GM18867 (cell line): ENCODE measurements around the gene CT55.
"Not testable (repeated sequence)": the region's sequence is repeated elsewhere in the genome, so short reads cannot be mapped to it uniquely, and the experiment has no call there.

Experiments
- ATAC-seq: cut with Tn5 transposase; IDR thresholded peaks from one replicate; pipeline ENCODE4 v1.9.1; 2021; ENCODE audit warnings: mild to moderate bottlenecking, moderate library complexity; ENCODE audit not compliant: unreplicated experiment

CT55 gene, protein sequence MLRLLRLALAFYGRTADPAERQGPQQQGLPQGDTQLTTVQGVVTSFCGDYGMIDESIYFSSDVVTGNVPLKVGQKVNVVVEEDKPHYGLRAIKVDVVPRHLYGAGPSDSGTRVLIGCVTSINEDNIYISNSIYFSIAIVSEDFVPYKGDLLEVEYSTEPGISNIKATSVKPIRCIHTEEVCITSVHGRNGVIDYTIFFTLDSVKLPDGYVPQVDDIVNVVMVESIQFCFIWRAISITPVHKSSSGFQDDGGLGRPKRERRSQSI

DNA sequence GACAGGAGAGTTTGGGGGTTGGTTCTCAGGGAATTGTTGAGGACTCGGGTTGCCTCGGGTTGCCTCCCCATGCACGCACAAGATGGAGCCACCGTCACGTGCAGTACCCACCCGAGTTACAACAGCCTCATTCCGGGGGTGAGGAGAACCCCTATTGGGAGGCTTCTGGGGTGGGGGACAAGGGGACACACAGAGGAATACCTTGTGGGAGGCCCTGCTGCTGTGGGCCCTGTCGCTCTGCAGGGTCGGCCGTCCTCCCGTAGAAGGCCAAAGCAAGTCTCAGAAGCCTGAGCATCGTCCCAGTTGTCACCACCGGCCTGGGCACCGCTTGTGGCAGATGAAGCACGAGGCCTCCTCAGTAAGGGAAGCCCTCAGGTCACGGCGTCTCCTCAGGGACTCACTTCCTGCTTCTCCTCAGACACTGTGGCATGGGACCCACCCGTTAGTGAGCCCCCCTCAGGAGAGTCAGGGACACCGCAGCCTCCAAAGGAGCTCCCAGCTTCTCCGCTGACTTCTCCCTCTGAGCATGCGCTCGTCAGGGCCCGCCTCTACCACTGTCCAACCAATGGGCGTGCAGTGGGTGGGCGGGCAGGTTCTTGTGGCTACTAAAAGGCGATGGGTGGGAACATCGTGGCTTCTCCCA lies at the start of gene CT55:
Gene CT55, minus strand, starts transcription at position 522 of the 643 bp plus-strand sequence. Its CDS starts 227 bp downstream, at position 295.
- ATAC-seq, result no peak

DNA sequence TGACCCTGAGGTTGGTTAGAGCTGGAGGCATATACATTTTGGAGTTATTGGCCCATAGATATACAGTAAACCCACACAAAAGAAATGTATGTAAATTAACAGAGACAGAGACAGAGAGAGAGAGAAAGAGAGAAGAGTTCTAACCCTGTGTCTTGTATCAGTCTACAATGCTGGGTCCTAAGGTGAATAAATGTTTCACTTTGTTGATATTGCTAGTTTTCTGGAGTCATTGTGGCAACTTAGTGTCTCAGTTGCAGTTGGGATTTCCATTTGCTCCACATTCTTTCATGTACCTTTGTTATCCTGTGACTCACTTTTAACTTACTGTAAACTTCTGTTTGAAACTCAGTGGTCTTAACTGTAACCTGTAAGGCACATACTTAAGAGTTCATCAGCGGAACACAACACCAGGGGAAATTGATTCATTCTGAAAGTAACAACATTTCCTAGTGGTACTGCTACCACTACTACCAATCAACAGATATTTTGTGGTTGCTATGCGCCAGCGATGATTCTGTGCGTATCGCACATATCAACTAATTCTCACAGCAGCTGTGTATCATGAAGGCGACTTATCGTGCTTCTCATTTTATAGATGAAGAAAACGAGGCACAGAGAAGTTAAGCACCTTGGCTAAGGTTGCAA lies 42.1 kb upstream of the CT55 start:
- peak; percentile 86 for ATAC-seq

DNA sequence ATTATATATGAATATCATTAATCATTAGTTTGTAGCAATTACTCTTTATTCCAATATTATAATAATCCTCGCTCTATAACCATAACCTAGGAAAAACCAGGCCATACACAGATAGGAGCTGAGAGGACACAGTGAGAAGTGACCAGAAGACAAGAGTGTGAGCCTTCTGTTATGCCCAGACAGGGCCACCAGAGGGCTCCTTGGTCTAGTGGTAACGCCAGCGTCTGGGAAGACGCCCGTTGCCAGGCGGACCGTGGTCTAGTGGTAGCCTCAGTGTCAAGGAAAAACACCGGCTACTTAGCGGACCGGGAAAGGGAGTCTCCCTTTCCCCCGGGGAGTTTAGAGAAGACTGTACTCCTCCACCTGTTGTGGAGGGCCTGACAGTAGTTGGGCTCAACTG lies 35.2 kb upstream of the CT55 start:
- ATAC-seq, result not testable (repeated sequence)

DNA sequence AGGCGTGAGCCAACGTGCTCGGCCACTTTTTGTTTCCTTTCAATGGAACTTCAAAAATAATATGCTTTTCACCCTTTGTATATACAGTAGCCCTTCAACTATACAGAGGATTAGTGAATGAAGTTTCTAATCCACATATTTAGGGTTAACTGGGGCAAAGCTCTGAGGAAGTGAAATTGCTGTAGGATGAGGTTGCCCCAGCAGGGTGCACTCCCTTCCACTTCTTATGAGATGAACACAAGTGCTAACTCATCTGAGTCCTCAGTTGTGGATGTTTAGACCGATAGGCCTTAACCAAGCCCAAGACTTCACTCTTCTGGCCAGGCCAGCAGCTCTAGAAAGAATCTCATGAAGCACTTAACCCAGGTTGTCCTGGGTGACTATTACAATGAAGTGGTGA lies 29.1 kb upstream of the CT55 start:
- no peak for ATAC-seq

DNA sequence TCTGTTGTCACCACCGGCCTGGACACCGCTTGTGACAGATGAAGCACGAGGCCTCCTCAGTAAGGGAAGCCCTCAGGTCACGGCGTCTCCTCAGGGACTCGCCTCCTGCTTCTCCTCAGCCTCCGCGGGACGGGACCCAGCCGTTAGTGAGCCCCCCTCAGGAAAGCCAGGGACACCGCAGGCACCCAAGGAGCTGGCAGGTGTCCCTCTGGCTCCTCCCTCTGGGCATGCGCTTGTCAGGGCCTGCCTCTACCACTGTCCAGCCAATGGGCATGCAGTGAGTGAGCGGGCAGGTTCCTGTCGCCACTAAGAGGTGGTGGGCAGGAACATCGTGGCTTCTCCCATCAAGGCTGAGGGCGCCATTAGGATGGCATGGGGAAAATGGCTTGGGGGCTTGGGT lies 23.5 kb upstream of the CT55 start:
- ATAC-seq, result no peak

DNA sequence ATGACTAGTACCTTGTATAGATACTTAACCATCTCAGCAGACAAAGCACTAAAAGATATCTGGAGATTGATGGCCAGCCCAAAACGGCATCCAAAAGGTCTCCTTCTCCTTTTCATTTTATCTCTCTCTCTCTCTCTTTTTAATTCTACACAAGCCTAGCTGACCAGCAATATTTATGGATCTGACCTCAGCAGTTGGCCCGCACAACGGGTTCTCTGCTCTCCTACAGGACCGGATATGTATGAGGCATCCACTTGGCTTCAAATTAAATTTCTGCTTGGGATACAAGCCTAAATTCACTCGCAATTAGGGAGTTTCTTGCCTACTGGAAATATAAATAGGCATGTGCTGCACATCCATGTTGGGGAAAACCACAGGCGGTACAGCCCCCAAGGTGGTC lies 22.5 kb upstream of the CT55 start:
- ATAC-seq, result no peak

DNA sequence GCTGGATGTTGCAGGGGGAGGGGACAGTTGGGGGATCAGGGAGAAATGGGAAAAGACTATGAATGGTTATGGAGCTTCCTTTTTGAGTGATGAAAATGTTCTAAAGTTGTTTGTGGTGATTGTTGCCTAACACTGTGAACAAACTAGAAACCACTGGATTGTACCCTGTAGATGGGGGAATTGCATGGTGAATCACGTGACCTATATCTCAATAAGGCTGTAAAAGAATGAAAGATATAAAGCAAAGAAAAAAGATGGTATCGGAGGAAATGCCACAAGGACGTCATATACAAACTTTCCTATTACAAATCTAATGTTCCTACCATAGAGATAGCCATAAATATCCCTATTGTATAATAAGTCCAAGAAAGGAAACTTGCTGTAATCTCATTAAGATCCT lies 20.6 kb upstream of the CT55 start:
- no peak for ATAC-seq

DNA sequence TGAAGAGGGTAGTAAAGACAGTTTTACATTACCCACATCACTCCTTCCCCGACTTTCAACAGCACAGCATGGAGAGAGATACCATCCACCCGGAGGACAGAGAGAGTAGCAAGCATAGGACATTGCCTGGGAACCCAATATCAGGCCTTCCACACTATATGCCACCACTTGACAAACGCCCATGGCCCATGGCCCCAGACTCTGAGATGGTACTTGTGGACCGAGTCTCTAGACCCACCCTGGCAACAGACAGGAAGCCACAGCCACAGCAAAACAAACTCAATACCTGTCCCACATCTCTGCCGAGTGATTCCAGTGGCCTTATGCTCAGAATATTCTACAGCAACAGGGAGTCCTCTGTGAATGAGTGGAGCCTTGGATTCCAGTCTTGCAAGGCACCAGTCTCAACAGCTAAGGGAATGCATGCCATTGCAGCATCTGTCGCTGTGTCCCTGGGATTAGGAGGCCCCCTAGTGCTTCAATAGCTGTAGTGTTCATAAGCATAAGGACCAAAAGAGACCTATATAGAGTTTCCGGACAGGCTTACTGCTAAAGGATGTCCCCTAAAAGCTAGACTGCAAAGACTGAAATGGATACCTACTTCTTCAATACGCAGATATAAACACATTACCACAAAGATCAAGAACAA lies 14.7 kb upstream of the CT55 start:
- peak; percentile 94 for ATAC-seq

DNA sequence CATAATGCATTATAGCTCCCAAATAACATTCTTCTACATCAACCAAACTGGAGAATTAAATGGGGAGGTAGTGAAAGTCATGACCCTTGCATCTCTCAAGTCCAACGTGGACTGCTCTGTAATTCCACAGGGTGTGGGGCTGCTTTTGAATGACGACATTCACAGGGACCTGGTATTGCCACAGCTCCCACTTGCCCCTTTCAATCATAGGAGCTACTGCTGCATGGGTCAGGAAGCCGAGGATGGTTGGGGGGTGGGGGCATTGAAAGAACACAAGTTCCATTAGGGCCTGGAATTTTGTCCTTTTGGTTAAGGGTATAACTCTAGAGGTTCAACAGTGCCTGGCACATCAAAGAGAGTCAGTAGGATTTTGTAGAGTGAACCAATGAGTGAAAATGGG lies 7.4 kb upstream of the CT55 start:
- no peak for ATAC-seq

DNA sequence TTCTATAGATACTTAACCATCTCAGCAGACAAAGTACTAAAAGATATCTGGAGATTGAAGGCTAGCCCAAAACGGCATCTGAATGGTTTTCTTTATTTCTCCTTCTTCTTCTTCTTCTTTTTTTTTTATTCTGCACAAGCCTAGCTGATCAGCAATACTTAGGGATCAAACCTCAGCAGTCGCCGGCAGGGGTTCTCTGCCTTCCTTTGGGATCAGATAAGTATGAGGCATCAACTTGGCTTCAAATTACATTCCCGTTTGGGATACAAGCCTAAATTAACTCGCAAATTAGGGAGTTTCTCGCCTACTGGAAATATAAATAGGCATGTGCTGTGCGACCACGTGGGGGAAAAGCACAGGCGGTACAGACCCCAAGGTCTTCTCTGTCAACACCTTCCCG lies 730 bp downstream of the CT55 start:
- no peak for ATAC-seq

DNA sequence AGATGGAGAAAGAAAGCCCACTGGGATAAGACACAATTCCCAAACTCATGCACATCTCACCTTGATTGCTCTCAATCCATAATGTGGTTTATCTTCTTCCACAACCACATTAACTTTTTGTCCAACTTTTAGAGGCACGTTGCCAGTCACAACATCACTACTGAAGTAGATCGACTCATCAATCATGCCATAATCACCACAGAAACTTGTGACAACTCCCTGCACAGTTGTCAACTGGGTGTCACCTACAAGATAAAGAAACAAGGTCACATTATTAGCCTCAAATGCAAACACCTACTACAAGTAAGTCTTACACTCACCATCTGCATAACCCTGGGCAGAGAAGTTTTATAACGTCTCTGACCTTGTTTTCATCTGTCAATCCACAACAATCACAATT lies 1.7 kb downstream of the CT55 start:
- ATAC-seq, result not testable (repeated sequence)

DNA sequence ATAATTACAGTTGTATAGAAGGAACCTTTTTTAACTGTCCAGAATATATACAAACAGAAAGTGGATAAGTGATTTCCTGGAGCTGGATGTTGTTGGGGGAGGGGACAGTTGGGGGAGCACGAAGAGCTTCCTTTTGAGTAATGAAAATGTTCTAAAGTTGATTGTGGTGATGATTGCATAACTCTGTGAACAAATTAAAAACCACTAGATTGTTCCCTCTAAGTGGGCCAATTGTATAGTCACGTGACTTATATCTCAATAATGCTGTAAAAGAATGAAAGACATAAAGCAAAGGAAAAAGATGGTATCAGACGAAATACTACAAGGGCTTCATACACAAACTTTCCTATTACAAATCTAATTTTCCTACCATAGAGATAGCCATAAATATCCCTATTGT lies 2.7 kb downstream of the CT55 start:
- ATAC-seq, result no peak

DNA sequence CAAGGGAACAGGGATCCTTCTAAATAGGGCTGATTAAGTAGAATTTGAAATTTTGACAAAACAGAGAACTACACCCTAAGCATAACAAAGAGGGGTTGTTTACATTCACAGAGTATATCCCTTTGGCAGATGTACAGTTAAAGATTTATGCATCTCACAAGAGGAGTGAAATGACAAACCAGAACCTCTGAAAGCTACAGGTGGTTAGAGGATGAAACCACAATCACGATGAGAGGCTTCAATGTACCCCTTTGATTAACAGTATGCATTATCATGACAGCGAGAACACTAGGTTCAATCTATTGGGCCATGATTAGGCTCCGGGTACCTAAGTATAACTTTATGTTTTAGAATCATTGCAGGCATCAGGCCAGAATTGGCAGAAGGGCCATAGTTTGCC lies 16.5 kb downstream of the CT55 start:
- not testable (repeated sequence) for ATAC-seq

DNA sequence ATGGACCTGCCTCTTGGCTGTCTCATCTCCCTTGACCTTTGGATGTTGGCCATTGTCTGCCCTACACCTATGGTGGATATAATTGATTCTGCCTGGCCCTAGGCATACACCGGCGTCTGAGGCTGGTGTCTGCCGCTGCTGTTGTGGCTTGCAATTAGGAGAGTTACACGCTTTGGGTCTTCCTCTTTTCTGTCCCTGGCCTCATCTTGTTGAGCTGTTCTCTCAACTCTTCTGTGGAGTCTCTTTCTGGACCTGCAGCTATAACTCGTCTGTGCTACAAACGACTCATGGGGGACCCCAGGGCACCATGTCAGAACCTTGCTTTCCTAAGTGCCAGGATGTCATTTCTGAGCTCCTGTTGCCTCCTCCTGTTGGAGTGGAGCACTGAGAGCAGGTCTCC lies 45.1 kb downstream of the CT55 start:
- ATAC-seq, result not testable (repeated sequence)

DNA sequence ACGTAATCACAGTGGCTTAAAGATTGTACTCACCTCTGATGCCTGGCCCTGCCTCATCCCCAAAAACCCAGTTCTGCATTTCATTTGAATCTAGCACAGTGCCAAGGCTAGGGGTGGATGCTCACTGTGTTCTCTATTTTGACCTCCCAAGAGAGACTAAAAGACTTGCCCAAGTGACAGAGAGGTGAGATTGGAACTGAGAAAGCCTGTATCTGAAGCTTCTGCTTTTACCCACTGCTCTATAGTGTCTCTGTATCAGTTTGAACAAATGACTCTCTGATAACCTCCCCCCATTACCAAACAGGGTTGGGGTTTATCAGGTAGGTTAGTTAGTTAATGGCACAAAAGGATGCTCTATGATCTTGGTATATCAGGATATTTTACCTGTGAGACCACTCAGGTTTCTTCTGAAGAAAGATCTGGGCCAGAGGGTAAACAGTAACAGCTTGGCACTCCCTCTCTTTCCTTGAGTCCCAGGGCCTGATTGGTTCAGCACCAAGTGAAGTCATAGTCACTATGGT lies 51.1 kb downstream of the CT55 start, which contains the start of gene ETDB:
Gene ETDB, minus strand, starts transcription at position 471 of the 521 bp plus-strand sequence. CDS start 1,265 bp downstream, outside the sequence.
- ATAC-seq, result not testable (repeated sequence)

DNA sequence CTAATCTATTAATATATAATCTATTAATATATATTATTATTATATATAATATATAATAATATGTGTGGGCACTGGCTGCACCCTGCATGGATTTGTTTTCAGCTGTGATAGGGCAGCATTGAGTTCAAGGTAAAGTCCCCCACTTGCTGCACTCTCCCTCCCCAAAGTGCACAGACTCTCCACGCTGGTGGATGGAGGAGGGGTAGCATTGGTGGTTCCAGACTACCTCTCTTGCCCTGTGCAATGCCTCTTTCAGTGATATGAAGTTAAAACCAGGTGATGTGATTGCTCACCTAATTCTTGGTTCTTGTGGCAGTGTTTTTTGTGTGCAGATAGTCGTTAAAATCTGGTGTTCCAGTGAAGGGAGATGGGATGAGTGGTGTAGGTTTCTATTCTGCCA lies 55.1 kb downstream of the CT55 start:
- not testable (repeated sequence) for ATAC-seq

DNA sequence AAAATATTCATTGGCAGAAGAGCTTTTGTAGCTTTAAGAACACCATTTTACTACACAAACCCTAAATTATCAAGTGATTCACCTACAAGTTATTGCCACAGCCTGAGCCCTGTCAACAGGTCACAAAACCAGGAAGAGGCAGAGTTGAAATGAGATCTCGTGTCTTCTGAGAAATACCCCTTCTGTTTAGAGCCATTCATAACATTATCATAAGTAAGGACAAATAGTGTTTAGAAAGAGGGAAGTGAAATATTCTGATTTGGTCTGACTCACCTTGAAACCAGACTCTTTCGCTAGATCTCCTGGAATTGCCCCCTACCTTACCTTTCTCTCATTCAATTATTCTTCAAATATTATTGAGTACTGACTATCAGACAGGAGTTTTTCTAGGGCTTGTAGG lies 56.8 kb downstream of the CT55 start:
- peak; percentile 90 for ATAC-seq

DNA sequence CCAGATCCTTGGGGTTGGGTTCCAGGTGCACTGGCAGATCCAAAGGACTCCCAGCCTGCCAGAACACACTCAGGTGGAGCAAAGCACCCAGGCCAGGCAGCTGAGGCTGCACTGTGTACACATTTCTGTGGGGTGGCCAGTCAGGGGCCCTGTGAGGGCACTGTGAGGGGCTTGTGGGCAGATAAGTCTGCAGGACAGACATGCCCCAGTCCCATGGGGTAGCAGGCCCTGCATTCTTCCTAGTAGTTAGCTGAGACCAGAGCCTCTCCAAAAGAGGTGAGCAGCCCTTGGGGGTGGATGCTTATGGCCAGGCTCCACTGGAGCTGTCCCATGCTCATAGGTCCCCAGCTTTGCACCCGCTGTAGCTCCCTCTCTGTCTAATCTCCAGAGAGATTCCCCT lies 58.5 kb downstream of the CT55 start:
- no peak for ATAC-seq

DNA sequence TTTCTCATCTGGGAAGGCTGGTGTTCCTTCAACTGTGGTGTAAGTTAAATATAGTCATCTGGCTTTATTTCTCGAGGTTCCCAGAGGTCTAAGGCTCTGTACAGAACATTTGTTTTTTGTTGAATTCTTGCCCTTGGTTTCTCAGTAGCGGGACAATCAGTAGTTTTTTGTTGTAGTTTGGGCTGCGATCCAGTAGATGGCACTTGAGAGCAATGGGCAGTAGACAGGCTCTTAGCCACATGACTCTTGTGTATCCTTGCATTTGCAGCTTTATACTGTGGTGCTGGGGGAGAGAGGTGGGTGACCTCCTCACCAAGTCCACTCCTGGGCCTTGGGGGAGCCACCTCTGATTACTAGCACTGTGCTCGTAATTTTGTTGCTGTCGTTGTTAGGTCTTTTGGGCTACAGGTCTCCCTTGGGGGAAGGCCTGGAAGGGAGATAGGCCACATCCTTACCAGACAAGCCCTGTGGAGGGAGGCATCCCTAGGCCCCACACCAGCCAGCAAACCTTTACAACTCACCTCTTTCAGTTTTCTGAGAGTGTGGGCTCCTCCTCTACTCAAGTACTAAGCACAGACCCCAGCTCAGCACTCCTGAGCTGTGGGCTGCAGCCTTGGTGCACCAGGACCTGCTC lies 59.0 kb downstream of the CT55 start:
- ATAC-seq, result peak; percentile 65

DNA sequence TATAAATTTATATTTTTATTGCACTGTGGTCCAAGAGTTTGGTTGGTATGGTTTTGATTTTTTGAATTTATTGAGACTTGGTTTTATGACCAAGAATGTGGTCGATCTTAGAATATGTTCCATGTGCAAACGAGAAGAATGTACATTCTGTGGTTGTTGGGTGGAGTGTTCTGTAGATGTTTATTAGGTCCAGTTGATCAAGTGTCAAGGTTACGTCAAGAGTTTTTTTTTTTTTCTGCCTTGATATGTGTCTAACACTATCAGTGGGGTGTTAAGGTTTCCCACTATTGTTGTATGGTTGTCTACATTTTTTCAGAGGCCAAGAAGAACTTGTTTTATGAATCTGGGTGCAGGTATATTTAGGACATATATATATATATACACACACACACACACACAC lies 61.6 kb downstream of the CT55 start:
- ATAC-seq, result no peak
